Measurements from ENCODE around the gene ARRDC2. TPM values are rescaled to one million over a fixed set of nuclear protein-coding genes. Genes with fewer than 3 reads are reported as not detected.

Gene ARRDC2
- total and polyA plus RNA-seq, 2 of the 13 experiments (the other 11 are each of a cell fraction or from before 2014, with no cell fraction given) = 2.1 to 3.4 TPM

GRCh38 chr19:18000915-18001776 is 6.8 kb upstream of the ARRDC2 start (continued):
- TF ChIP-seq ZNF788 (CRISPR knock-in tag; IDR thresholded peaks at IDR 0.05; ENCODE audit: borderline replicate concordance) = no peak; the same call in 1 of the 2 replicates
- no peak for TF ChIP-seq SPEN (CRISPR knock-in tag; IDR thresholded peaks at IDR 0.05; ENCODE audit: low read depth)
- no peak for TF ChIP-seq ZNF556 (CRISPR knock-in tag; IDR thresholded peaks at IDR 0.05; ENCODE audit: borderline replicate concordance)
- TF ChIP-seq ZBTB25 (CRISPR knock-in tag; IDR thresholded peaks at IDR 0.05) = peak; percentile 50; the same call in 1 of the 2 replicates
- TF ChIP-seq ELF1 (CRISPR knock-in tag; IDR thresholded peaks at IDR 0.05) = peak; percentile 58; the same call in 1 of the 2 replicates
- TF ChIP-seq GFI1 (CRISPR knock-in tag; IDR thresholded peaks at IDR 0.05; ENCODE audit: borderline replicate concordance) = peak; percentile 32; the same call in 1 of the 2 replicates
- no peak for TF ChIP-seq NFKBIZ (CRISPR knock-in tag; IDR thresholded peaks at IDR 0.05)
- no peak for TF ChIP-seq RAD21 (CRISPR knock-in tag; IDR thresholded peaks at IDR 0.05)
- TF ChIP-seq CBX1 (IDR thresholded peaks at IDR 0.05; ENCODE audit: low read depth) = no peak
- no peak for TF ChIP-seq DRAP1 (CRISPR knock-in tag; IDR thresholded peaks at IDR 0.05)
- no peak for TF ChIP-seq ARHGAP35 (CRISPR knock-in tag; IDR thresholded peaks at IDR 0.05; ENCODE audit: borderline replicate concordance)
- no peak for TF ChIP-seq CSRNP2 (CRISPR knock-in tag; conservative IDR thresholded peaks at IDR 0.05; ENCODE audit: low read depth)
- peak; percentile 62; the same call in 1 of the 2 replicates for TF ChIP-seq ZNF580 (CRISPR knock-in tag; IDR thresholded peaks at IDR 0.05; ENCODE audit: borderline replicate concordance, low read depth)
- no peak; the same call in 1 of the 2 replicates for TF ChIP-seq ERF (CRISPR knock-in tag; IDR thresholded peaks at IDR 0.05)
- no peak for TF ChIP-seq NFYB (CRISPR knock-in tag; IDR thresholded peaks at IDR 0.05)
- no peak for TF ChIP-seq HINFP (CRISPR knock-in tag; IDR thresholded peaks at IDR 0.05; ENCODE audit: low read depth)
- no peak for TF ChIP-seq FIP1L1 (IDR thresholded peaks at IDR 0.05; ENCODE audit: borderline replicate concordance, insufficient read depth, low read depth, low read length)
- no peak for TF ChIP-seq ZMYM3 (CRISPR knock-in tag; IDR thresholded peaks at IDR 0.05)
- TF ChIP-seq KDM5A (IDR thresholded peaks at IDR 0.05; ENCODE audit: borderline replicate concordance, low read length) = no peak
- 0 out of 2 replicates have a peak, but pooled peaks have one; percentile 48 for TF ChIP-seq BORCS8-MEF2B (CRISPR knock-in tag; IDR thresholded peaks at IDR 0.05)
- TF ChIP-seq KDM5B (CRISPR knock-in tag; IDR thresholded peaks at IDR 0.05; ENCODE audit: borderline replicate concordance) = peak; percentile 87; the same call in 1 of the 2 replicates
- TF ChIP-seq CREB1 (IDR thresholded peaks at IDR 0.05) = peak; percentile 33; the same call in 1 of the 2 replicates
- no peak for TF ChIP-seq CREB1 (CRISPR knock-in tag; IDR thresholded peaks at IDR 0.05)
- TF ChIP-seq MAF1 (CRISPR knock-in tag; IDR thresholded peaks at IDR 0.05; ENCODE audit: borderline replicate concordance) = no peak
- peak; percentile 51 for TF ChIP-seq MLX (CRISPR knock-in tag; IDR thresholded peaks at IDR 0.05)
